CD4-positive, alpha-beta T cell treated with Interleukin-17A for 4 hours (primary cell): ENCODE data around the gene NKAIN2.
"Not testable (repeated sequence)": the region's sequence is repeated elsewhere in the genome, so short reads cannot be mapped to it uniquely, and the experiment has no call there.

Experiments
- DNase-seq: peaks from one replicate; pipeline ENCODE4 v3.0.0-alpha.2; 2020; ENCODE audit warnings: mixed read lengths

The NKAIN2 gene

DNA sequence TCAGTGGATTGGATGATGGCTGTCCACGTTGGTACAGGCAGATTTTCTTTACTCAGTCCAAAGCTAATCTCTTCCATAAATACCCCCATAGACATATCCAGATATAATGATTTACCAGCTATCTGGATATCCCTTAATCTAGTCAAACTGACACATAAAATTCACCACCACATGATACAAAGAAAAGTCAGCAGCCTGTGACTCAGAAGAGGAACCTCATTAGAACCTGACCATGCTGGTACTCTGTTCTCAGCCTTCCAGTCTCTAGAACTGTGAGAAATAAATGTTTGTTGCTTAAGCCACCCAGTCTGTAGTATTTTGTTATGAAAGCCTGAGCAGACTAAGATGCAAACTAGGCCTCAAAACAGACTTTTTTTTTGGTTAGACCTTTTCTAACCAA lies 727.3 kb downstream of the NKAIN2 start:
- no peak for DNase-seq

DNA sequence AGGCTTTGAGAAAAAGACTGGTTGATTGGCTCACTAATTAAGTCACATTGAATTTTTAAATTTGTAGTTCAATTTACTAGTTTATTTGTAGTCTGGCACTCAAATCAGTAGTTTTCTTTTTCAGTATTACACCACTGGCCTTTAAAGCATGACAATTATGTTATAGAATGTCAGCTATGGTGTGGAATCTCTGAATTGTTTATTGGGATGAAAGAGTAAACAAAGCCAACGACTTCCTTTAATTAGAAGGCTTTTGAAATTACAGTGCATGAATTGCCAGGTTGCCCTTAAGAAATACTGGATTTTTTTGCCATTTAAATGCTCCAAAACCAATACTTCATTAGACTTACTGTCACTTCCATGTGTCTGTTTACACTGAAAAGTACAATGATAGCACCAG lies 731.6 kb downstream of the NKAIN2 start:
- DNase-seq: no peak

DNA sequence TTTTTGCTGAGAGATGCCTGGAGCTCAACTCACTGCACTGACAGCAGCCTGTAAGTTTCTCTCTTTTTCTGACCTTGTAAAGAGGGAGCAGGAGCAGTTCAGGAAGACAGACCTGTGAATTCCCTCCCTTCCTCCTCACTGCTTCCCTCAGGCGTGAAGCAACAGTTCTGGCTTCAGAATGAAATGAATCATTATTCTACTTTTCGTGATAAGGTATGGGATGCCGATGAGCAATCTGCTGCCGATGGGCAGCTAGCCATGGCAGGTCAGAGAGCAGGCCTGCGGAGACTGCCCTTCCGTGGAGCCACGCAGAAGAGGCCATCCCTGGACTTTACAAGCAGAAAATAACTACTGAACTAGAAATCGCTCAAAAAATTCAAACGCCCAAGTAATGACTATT lies 732.1 kb downstream of the NKAIN2 start:
- DNase-seq: no peak

DNA sequence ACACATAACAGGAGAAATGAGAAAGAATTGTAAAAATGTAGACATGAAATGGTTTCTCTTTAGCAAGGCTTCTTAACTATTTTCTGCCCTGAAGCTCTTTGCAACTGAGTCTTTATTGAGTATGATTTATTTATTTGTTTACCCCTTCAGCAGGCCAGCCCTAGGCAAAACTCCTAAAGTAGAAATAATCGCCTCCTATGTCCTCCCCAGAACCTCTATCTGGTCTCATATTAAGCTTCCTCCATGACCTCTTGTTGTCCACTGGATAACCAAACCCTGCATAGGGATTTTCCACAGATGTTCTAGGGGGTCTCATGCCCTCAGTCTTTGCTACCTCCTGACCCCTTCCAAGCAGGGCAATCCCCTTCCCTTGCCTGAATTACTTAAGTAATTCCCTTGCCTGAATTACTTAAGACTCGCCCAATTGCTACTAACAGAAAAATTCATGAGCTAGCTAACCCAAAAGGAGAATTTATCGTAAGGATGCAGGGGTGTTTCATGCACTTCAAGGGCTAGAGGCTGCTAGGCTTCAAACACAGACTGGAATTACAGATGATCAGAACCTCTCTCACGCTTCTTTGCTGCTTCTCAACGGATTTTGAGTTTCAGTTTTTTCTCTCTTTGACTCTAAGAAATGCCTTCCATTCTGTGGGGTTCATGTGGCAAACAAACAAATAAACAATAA lies 732.6 kb downstream of the NKAIN2 start:
- no peak for DNase-seq

DNA sequence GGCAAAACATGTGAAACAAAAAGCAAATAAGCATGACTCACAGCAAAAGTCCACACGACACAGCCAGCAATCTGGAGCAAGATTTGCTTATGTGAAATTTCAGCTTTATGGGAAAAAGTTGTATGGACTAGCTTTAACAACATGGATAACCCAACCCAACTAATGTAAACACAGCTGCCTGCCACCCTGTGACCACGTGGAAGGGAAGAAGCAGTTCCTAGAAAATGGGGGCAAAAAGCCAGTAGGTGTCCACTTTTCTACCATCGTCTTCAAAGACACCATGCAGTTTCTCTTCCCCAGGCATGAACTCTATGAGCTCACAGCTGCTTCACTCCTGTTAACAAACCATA lies 733.2 kb downstream of the NKAIN2 start:
- no peak for DNase-seq

DNA sequence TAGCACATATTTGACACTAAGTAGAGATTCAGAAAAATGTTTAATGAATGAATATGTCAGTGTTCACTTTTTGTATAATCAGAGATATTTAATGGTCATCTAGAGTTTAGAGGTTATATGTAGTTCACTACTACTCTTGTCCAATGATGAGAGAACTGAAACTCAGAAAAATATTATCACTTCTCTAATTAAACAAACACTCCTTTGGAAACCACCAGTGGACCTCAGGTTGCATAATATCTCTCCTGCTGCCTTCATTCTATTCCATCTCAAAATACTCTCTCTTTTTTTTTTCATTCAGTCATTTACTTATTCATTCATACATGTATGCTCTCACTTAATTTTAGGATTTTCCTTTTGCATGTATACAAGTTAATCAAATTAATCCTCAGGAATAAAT lies 735.4 kb downstream of the NKAIN2 start:
- DNase-seq: no peak

DNA sequence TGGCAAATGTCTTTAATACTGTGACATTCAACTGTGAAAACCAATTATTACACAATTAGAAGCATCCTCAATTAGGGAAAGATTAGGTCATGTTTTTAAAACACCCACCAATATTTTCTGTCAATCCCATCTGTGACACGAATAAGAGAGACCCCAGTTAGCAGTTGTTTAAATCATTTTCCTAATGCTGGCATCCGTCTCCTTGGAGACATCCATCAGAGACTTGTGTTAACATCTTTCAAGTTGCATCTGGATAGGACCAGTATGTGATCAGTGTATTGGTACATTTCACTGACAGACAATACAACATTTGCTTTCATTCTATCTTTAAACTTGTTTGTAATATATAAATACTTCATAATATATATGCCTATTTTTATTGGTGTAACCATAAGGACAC lies 737.9 kb downstream of the NKAIN2 start:
- DNase-seq: no peak

DNA sequence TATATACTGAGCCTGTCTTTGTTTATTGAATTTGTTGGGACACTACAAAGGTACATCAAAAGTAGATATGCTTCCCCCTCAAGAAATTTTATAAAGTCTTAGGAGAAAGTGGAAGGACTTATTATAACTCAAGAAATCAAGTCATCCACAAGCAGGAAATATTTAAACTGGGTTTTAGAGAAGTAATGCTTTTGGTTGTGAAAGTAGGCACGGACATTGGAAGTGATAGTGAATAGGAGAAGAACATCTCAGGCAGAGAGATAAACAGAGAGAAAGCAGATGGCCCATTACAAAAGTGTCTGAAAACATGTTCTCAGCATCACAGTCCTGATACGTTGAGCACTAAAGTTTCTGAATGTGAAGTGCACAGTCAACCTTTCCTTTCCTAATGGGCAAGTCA lies 742.9 kb downstream of the NKAIN2 start:
- no peak for DNase-seq

DNA sequence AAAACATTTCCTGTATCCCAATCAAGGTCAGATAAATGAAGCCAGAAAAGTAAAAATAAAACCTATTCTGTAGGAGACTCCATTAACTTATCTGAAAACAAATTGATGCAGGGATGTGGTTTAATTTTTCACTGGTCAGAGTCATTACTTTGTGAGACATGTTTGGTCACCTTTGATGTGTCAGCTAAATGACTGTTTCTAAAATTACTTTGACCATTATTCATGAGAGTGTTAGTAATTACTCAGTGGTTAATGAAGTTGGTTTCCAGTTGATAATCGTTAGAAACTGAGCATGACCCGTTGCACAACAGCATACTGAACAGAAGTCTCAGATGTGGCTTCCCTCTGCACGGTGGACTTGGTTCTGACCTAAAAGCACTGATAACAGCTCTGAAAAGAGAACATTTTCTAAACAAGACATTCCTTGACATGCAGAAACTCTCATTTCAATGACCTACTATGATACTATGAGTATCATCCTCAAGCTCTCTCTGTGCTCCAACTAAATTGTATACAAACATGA lies 748.1 kb downstream of the NKAIN2 start:
- DNase-seq: no peak

DNA sequence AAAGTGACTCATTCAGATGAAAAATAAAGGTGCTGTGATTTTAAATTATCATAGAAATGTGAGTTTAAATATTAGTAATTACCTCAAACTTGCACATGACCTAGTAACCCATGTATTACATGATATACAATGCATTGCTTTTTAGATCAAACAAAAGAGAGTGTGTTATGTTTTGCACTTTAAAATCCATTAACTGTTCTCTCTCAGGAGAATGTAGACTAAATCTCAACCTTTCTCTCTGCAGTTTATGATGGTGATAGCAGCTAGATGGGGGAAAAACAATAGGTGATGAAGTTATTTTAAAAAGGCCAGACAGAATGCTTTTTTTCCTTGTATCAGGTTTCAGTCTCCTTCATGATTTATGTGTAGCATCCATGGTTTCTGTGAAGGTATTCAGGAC lies 754.2 kb downstream of the NKAIN2 start:
- DNase-seq: no peak

DNA sequence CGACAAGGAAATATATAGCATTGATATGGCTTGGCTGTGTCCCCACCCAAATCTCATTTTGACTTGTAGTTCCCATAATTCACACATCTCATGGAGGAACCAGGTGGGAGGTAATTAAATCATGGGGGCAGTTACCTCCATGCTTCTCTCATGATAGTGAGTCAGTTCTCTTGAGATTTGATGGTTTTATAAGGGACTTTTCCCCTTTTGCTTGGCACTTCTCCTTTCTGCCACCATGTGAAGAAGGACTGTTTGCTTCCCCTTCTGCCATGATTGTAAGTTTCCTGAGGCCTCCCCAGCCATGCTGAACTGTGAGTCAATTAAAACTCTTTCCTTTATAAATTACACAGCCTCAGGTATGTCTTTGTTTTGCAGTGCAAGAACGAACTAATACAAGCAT lies 756.4 kb downstream of the NKAIN2 start:
- DNase-seq: not testable (repeated sequence)

DNA sequence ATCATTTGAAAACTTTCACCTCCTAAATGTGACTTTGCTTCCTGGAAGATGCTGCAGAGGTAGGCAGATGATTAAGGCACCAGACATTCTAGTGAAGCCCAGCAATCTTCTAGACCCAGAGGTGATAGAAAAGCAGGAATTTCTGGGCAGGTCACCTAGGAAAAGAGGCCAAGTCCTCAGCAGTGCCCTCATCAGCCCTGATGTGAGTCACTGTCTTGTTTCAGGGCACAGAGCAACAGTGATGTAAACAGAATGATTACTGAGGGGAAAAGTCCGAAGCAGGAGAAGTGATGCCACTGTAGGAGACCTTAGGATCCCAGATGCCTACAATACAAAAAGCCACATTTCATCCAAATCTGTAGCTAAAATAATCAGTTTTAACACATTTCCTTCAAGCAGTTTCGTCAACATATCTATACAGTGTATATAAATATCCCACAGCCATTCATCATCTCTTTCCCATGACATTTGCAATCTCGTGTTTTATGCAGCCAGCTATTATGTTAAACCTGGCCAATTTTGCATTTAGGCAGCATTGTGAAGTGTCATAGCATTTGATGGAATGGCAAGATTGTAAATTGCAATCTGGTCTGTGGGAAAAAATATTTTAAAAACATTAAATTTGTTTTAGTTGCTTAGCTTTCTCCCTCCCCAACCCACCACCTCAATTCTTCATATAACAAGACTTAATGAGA lies 757.4 kb downstream of the NKAIN2 start:
- DNase-seq: no peak

DNA sequence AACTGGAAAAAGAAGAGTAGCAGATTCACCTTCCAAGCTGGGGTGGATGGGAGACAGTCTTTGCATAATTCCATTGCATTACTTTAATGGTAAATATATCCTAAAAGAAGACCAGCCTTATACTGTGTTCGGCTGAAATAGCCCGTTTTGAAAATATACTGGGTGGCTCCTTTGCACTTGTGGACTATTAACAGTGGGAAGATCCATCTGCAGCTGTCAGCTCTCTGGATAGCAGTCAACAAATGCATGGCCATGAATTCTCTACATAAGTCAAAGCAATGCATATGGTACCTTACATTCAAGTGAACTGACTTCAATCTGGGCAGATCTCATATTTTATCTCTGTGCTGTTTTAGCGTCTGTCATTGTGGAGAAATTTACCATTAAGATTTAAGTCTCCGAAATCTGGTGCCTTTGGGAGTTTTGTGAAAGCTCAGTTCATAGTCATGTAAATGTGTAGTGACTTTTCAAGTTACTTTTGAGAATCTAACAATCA lies 758.0 kb downstream of the NKAIN2 start:
- no peak for DNase-seq

DNA sequence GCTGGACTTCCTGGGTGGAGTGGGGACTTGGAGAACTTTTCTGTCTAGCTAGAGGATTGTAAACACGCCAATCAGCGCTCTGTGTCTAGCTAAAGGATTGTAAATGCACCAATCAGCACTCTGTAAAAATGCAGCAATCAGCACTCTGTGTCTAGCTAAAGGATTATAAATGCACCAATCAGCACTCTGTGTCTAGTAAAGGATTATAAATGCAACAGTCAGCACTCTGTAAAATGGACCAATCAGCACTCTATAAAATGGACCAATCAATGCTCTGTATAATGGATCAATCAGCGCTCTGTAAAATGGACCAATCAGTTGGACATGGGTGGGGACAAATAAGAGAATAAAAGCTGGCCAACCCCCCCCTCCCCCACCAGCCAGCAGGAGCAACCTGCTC lies 760.5 kb downstream of the NKAIN2 start:
- DNase-seq: not testable (repeated sequence)

DNA sequence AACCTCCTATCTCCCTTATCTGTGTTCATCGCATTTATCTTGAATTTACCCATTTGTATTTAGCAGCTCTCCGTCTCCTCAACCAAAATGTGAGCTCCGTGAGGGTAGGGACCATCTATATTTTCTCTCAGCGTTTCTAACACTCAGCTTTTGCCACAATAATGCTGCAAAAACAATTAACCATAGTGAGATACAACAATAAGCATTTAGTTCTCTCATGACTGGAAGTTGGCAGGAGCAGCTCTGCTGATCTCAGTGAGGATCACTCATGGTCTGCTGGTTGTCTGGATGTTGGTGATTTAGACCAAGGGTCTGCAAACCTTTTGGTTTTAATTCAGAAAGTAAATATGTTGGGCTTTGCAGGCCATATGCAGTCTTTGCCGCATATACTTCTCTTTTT lies 763.7 kb downstream of the NKAIN2 start:
- DNase-seq: no peak

DNA sequence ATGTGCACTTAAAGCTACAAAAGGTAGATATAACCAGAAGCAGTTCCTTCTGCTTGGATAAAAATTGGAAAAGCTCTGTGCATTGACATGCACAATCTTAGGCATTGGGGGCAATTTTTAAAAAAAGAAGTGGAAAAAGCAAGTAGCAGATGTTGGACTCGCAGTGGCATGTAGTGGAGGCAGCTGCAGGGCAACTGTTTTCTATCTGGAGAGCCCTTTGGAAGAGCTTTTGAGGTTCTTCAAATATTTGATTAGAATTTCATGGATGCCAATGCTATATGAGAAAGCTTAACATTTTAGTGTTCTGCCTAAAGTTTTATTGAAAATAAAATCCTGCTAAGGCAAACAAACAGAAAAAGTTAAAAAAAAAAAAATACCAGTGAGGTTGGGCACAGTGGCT lies 770.3 kb downstream of the NKAIN2 start:
- DNase-seq: no peak

DNA sequence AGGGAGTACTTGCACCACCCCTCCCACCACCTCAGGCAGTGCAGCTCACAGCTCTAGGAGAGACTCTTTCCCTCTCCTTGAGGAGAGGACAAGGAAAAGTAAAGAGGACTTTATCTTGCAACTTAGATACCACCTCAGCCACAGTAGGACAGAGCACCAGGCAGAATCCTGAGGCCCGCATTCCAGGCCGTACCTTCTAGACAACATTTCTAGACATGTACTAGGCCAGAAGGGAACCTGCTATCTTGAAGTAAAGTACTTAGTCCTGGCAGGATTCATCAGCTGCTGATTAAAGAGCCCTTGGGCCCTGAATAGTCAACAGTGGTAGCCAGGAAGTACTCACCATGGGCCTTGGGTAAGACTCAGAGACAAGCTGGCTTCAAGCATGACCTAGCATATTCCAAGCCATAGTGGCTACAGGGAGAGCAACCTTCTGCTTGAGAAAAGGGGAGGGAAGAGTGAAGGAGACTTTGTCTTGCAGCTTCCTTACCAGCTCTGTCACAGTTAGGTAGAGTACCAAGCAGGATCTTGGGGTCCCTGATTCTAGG lies 774.1 kb downstream of the NKAIN2 start:
- DNase-seq: no peak

DNA sequence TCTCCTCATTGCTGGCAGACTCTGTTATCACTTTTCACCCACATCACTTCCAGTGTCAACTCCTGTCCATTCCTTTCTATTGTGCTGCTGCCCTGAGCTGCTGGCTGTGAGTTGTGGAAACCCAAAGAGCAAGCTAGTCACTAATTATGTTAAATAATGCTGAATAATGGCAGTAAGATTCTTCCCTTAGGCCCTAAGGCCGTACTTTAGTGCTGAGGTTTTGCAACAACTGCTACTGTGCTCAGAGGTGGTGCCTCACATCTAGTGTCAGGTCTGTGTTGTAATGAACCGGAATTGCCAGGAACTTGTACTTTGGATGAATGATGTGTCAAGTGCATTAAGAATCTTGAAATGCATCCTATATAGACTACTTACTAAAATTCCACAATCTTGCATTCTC lies 786.3 kb downstream of the NKAIN2 start:
- no peak for DNase-seq

DNA sequence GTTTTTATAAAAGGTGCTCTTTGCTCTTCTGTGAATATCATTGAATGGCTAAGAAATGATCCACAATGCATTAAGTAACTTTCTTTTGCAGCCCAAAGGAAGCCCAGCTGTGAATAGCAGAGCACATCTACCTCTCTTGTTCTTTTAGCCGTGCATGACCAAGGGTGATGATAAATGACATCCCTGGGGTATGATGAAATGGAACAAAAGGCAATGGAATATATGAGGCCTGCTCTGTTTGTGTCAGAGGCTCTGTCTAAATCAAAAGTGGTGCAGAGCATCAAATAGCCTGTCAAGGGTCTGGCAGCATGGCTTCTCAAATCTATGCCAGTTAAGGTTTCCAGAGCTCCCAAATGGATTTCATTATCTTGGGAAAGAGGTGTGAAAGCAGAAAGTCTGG lies 796.0 kb downstream of the NKAIN2 start:
- DNase-seq: no peak

DNA sequence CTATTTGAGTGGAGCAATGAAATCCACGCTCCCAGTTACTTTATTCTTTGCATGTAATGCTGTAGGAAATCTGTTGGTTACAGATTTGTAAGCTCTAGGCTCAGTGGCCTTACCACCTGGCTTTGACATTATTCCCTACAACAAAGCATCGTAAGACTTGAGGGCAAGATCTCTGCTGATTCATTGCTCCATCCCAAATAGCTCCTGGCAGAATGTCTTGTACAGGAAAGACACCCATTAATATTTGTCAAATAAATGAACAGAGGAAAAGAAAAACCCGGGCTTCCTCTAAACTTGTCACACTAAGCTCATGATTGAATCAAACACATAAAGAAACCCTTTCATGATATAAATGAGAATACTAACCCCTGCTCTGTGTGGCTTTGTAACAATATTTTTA lies 801.1 kb downstream of the NKAIN2 start:
- DNase-seq: no peak

DNA sequence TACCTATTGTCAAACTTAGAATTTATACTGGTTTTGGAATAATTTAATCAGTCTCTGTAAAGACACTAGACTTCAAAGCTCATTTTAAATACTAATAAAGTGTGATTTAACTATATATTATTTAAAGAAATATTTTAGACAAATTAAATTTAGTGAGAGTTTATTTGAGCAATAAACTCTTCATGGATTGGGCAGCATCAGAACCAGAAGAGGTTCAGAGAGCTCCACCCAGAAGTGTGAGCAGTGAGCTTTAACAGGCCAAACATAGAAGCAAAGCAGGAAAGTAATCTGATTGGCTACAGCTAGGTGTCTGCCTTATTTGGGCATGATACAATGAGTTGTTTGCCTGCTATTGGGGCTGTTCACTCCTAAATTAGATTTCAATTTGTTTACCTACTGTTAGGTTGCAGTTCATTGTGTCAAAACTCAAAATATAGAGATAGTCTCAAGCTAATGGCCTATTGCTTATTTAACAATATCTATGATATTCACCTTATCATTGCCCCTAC lies 803.5 kb downstream of the NKAIN2 start:
- no peak for DNase-seq

DNA sequence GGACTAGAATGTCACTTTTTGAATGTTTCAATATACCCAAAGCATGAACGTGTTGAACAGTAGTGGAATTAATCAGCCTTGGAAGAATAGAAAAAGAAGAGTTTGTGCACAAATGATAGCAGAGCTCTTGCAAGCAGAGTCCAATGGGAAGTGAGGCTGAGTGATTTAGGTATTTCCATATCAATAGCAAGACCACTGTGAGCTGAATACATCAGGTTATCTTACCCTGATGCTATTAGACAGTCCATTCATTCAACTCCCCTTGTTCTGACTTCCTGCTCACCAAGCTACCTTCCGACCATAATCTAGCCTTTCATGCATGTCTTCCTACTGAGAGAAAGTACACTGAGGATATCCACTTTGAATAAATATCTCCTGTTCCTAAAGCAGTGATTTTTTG lies 809.4 kb downstream of the NKAIN2 start:
- no peak for DNase-seq

DNA sequence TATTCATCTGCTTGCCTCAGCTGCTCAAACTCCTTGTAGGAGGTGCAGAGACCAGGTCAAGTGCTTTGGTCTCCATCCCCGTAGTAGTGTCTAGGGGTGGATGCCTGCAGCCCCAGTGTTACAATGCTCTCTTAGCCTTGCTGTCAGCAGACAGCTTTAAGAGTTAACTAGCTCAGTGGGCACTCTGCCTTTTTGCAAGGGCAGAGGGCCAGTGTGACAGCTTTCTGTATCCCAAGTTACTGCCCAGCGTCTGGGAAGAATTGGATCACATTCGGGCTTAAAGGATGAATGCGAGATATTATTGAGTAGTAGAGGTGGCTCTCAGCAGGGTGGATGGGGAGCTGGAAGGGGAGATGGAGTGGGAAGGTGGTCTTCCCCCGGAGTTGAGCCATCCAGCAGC lies 818.7 kb downstream of the NKAIN2 start:
- DNase-seq: no peak

DNA sequence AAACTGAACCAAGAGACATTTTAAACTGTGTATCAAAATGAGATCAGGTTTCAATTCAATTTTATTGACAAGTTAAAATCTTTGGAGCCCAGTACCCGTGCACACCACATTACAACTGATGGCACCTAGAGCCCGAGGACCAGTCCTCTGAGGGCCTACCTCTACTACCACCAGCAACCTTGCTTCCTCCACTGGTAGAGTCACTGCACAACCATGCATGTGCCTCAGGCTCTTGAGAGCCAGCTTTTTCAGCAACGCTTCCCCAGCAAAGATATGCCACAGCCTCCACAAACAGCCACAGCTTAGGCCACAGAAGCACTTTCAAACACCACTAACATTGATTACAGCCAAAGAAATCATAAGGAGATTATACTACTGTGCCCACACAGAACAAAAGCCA lies 830.0 kb downstream of the NKAIN2 start:
- DNase-seq: no peak
